OCI-LY1 (cell line): Measurements from ENCODE around the gene TMEM130.

Source experiments
- H2AFZ ChIP-seq: fragments of 200-600 bp; sonication (generic), shearing (Covaris generic); 2 replicates; pipeline ENCODE4 v1.6.0; 2014; ENCODE audit warnings: antibody characterized with exemption, mild to moderate bottlenecking, low read length
- H3F3A ChIP-seq: fragments of 200-600 bp; sonication (generic), shearing (Covaris generic); 2 replicates; pipeline ENCODE4 v1.6.0; 2014; ENCODE audit warnings: mild to moderate bottlenecking, antibody characterized with exemption, low read length, moderate library complexity; ENCODE audit not compliant: insufficient read depth
- H3K27ac ChIP-seq: fragments of 200-600 bp; sonication (generic); 2 replicates; pipeline ENCODE4 v1.5.1; 2014; ENCODE audit warnings: low read length, mixed run types, mild to moderate bottlenecking, low read depth; ENCODE audit not compliant: poor library complexity, severe bottlenecking
- H3K27me3 ChIP-seq: fragments of 200-600 bp; sonication (generic); 2 replicates; pipeline ENCODE4 v1.6.0; 2014; ENCODE audit warnings: antibody characterized with exemption, mild to moderate bottlenecking, low read length, moderate library complexity; ENCODE audit not compliant: insufficient read depth
- H3K36me3 ChIP-seq: fragments of 200-600 bp; sonication (generic); 2 replicates; pipeline ENCODE4 v1.6.1; 2014; ENCODE audit warnings: mild to moderate bottlenecking, antibody characterized with exemption, low read length, moderate library complexity, mixed read lengths; ENCODE audit not compliant: insufficient read depth
- H3K4me1 ChIP-seq: fragments of 200-600 bp; sonication (generic); 2 replicates; pipeline ENCODE4 v1.5.1; 2014; ENCODE audit warnings: mild to moderate bottlenecking, low read length, moderate library complexity; ENCODE audit not compliant: insufficient read depth, severe bottlenecking
- H3K4me2 ChIP-seq: fragments of 200-600 bp; sonication (generic), shearing (Covaris generic); 2 replicates; pipeline ENCODE4 v1.6.1; 2014; ENCODE audit warnings: low read length
- H3K4me3 ChIP-seq: fragments of 200-600 bp; sonication (generic); 2 replicates; pipeline ENCODE4 v1.5.1; 2014; ENCODE audit warnings: low read length, low read depth, mild to moderate bottlenecking, mixed read lengths; ENCODE audit not compliant: poor library complexity, severe bottlenecking
- H3K79me2 ChIP-seq: fragments of 200-600 bp; shearing (Covaris generic); 2 replicates; pipeline ENCODE4 v1.6.1; 2016; ENCODE audit warnings: mixed run types, low read length, mixed read lengths; ENCODE audit not compliant: insufficient read depth
- H3K9ac ChIP-seq: fragments of 200-600 bp; sonication (generic), shearing (Covaris generic); 2 replicates; pipeline ENCODE4 v1.6.1; 2014; ENCODE audit warnings: mild to moderate bottlenecking, low read length, mixed read lengths
- H3K9me2 ChIP-seq: fragments of 200-600 bp; sonication (generic), shearing (Covaris generic); 2 replicates; pipeline ENCODE4 v1.6.1; 2014; ENCODE audit warnings: low read depth, mild to moderate bottlenecking, low read length, mixed read lengths
- H3K9me3 ChIP-seq: fragments of 200-600 bp; shearing (Covaris generic); 2 replicates; pipeline ENCODE4 v1.6.1; 2014; ENCODE audit warnings: low read length, mixed read lengths
- H4K20me1 ChIP-seq: fragments of 200-600 bp; sonication (generic), shearing (Covaris generic); 2 replicates; pipeline ENCODE4 v1.6.0; 2016; ENCODE audit warnings: mild to moderate bottlenecking, low read length; ENCODE audit not compliant: insufficient read depth
- CTCF ChIP-seq: fragments of 200-600 bp; sonication (generic), shearing (Covaris generic); IDR thresholded peaks from 2 replicates; pipeline ENCODE4 v1.5.1; 2017; ENCODE audit warnings: mild to moderate bottlenecking, antibody characterized with exemption, low read length, moderate library complexity, mixed read lengths
- EZH2 ChIP-seq: fragments of 200-600 bp; sonication (generic), shearing (Covaris generic); IDR thresholded peaks from 2 replicates; pipeline ENCODE4 v1.8.0; 2017; ENCODE audit warnings: borderline replicate concordance, mixed run types, mild to moderate bottlenecking, antibody characterized with exemption, low read length, moderate library complexity, mixed read lengths

The TMEM130 gene

GRCh38 chr7:98879198-98879978, 9.6 kb upstream of the TMEM130 start:
- Histone ChIP-seq H3K4me1 (peaks cover 14% of the 10 kb centered on the region), H3F3A (no peaks in the 10 kb centered on the region), H3K36me3 (peaks cover 41% of the 10 kb centered on the region), H3K9me2 (no peaks in the 10 kb centered on the region), H3K27ac (peak overlapping the region; percentile 79), H3K27me3 (no peaks in the 10 kb centered on the region; the same call in 1 of the 2 replicates), H2AFZ (no peak overlapping the region), H4K20me1 (no peaks in the 10 kb centered on the region), H3K9me3 (no peaks in the 10 kb centered on the region), H3K4me2 (peak overlapping the region; percentile 98), H3K9ac (peak overlapping the region; percentile 100), H3K79me2 (peaks cover 17% of the 10 kb centered on the region), H3K4me3 (peak overlapping the region; percentile 98)
- peak; percentile 65 for TF ChIP-seq CTCF
- no peak for TF ChIP-seq EZH2

GRCh38 chr7:98878365-98879197, 8.8 kb upstream of the TMEM130 start, which contains the start of gene TRRAP:
Gene TRRAP, plus strand, starts transcription at chr7:98878532. Its CDS starts 2,619 bp downstream, at chr7:98881151.
- Histone ChIP-seq H3K9ac (peak within 1 kb of the TSS; percentile 100), H3F3A (no peaks in the 10 kb centered on the region), H3K79me2 (peaks cover 17% of the 10 kb centered on the region), H4K20me1 (no peaks in the 10 kb centered on the region), H3K27ac (peak within 1 kb of the TSS; percentile 79), H3K4me3 (peak within 1 kb of the TSS; percentile 98), H2AFZ (no peak within 1 kb of the TSS), H3K4me1 (peaks cover 14% of the 10 kb centered on the region), H3K36me3 (peaks cover 33% of the 10 kb centered on the region), H3K9me2 (no peaks in the 10 kb centered on the region), H3K4me2 (peak within 1 kb of the TSS; percentile 98), H3K27me3 (no peaks in the 10 kb centered on the region; the same call in 1 of the 2 replicates), H3K9me3 (no peaks in the 10 kb centered on the region)
- TF ChIP-seq EZH2, result no peak
- peak; percentile 85 for TF ChIP-seq CTCF

DNA sequence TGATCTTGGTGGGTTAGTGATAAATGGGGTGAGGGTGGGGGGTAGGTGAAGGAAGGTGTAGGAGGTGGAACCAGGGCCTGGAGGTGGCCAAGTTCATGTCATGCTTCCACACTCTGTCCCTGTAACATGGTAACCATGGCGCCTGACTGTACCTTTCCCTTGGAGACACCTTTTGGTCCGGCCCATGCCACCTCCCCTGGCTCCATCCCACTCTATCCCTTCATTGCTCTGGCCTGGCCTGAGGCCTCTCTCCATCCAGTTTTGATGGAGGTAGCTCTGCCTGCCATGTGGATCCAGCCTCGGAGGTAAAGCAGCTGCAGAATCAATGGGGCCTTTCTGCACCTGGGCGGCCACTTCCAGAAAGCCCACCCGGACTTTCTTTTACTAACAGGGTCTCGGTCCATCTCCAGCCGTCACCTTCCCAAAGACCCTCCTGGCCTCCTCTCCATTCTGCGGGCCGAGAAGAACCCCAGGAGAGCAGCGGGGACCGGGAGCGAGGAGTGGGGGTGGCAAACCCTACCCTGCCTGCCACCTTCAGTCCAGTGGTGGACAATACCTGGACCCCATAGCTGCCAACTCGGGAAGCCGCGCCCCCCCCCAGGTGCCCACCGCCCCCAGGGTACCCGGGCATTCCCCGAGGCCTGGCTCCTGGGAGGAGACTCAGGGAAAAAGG, 8.0 kb upstream of the TMEM130 start:
- H3K27me3 ChIP-seq, result no peaks in the 10 kb centered on the region; the same call in 1 of the 2 replicates
- H3K9me2 ChIP-seq, result no peaks in the 10 kb centered on the region
- no peak overlapping the region for H2AFZ ChIP-seq
- H3K4me2 ChIP-seq, result peak overlapping the region; percentile 98
- 0 out of 2 replicates have a peak, but pooled peaks cover under 1% of the 10 kb centered on the region for H3F3A ChIP-seq
- no peak for TF ChIP-seq CTCF
- no peak for TF ChIP-seq EZH2
- no peak overlapping the region for H3K27ac ChIP-seq
- peak overlapping the region; percentile 100; the same call in 1 of the 2 replicates for H3K9ac ChIP-seq
- H3K79me2 ChIP-seq, result peaks cover 17% of the 10 kb centered on the region
- no peaks in the 10 kb centered on the region for H4K20me1 ChIP-seq
- H3K9me3 ChIP-seq, result no peaks in the 10 kb centered on the region
- H3K4me3 ChIP-seq, result peak overlapping the region; percentile 98
- H3K36me3 ChIP-seq, result peaks cover 25% of the 10 kb centered on the region
- H3K4me1 ChIP-seq, result peaks cover 14% of the 10 kb centered on the region
